OCI-LY7 (cell line): Measurements from ENCODE around the gene PTRH1.

ENCODE experiments used
- EZH2phosphoT487 ChIP-seq: fragments of 200-600 bp; sonication (generic); IDR thresholded peaks from 2 replicates; pipeline ENCODE4 v1.6.1; 2018; ENCODE audit warnings: low read depth, borderline replicate concordance, mild to moderate bottlenecking, mixed run types, antibody characterized with exemption, low read length, moderate library complexity, mixed read lengths
- TF ChIP-seq, protein P1 (sequence below): fragments of 200-600 bp; sonication (generic); conservative IDR thresholded peaks from 2 replicates; pipeline ENCODE4 v1.5.1; 2014; ENCODE audit warnings: mild to moderate bottlenecking, antibody characterized with exemption, low read length, moderate library complexity, mixed read lengths

DNA sequence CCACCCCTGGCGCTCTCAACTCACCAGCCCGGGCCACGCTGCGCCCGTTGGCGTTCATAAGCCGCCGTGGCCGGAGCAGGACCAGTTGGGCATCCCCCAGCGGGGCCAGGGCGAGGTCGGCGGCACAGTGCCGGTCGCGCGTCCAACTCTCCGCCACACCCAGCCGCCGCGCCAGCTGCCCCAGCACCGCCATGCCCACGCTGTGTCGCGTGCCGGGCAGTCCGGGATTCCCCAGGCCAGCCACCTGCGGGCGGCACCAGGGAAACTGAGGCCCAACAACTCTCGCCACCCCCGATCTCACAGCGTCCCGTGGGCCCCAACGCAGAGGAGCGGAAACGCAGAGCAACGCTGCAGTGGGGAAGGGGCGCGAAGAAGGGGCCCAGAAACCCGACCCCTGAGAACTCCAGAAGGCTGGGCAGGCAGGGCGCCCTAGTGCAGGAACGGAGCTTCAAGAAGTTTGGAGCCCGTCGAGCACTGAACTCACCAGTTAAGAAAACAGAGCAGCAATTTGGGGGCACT, 453 bp downstream of the PTRH1 start:
- TF ChIP-seq, protein P1, sequence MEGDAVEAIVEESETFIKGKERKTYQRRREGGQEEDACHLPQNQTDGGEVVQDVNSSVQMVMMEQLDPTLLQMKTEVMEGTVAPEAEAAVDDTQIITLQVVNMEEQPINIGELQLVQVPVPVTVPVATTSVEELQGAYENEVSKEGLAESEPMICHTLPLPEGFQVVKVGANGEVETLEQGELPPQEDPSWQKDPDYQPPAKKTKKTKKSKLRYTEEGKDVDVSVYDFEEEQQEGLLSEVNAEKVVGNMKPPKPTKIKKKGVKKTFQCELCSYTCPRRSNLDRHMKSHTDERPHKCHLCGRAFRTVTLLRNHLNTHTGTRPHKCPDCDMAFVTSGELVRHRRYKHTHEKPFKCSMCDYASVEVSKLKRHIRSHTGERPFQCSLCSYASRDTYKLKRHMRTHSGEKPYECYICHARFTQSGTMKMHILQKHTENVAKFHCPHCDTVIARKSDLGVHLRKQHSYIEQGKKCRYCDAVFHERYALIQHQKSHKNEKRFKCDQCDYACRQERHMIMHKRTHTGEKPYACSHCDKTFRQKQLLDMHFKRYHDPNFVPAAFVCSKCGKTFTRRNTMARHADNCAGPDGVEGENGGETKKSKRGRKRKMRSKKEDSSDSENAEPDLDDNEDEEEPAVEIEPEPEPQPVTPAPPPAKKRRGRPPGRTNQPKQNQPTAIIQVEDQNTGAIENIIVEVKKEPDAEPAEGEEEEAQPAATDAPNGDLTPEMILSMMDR = no peak
- TF ChIP-seq EZH2phosphoT487 = no peak
